Liver (tissue), 9 donors: ENCODE measurements around the gene SAMD14. TPM values are rescaled to one million over a fixed set of nuclear protein-coding genes. Genes with fewer than 3 reads are reported as not detected.

Experiments
- DNase-seq: peaks from one replicate; pipeline ENCODE4 v3.0.0-alpha.2; 2017; ENCODE audit warnings: low spot score
- H3K27ac ChIP-seq, 2 donors: one replicate each; pipeline ENCODE4 v1.7.0; 2013; ENCODE audit warnings: inconsistent platforms in 2 of 2, low read length in 2 of 2, control low read depth in 1 of 2, low read depth in 1 of 2, mild to moderate bottlenecking in 1 of 2
- H3K27me3 ChIP-seq, 4 donors: one replicate each; pipeline versions ENCODE4 v1.6.1 to v1.7.0; 2013; ENCODE audit warnings: low read length in 3 of 4, inconsistent platforms in 1 of 4, mild to moderate bottlenecking in 1 of 4, moderate library complexity in 1 of 4; ENCODE audit not compliant: control insufficient read depth in 4 of 4, insufficient read depth in 4 of 4
- H3K36me3 ChIP-seq, 4 donors: one replicate each; pipeline versions ENCODE4 v1.6.1 to v1.7.0; 2013; ENCODE audit warnings: low read length in 3 of 4, mild to moderate bottlenecking in 3 of 4, low read depth in 1 of 4, moderate library complexity in 1 of 4; ENCODE audit not compliant: control insufficient read depth in 4 of 4, insufficient read depth in 3 of 4
- H3K4me1 ChIP-seq, 4 donors: one replicate each; pipeline versions ENCODE4 v1.6.1 to v1.7.0; 2013; ENCODE audit warnings: low read length in 3 of 4, mild to moderate bottlenecking in 3 of 4, moderate library complexity in 1 of 4; ENCODE audit not compliant: control insufficient read depth in 4 of 4, insufficient read depth in 4 of 4
- H3K4me3 ChIP-seq, 3 donors: one replicate each; pipeline versions ENCODE4 v1.6.1 to v1.7.0; 2013; ENCODE audit warnings: low read length in 3 of 3, control low read depth in 1 of 3, low read depth in 1 of 3, mild to moderate bottlenecking in 1 of 3
- H3K9ac ChIP-seq, 2 donors: one replicate each; pipeline ENCODE4 v1.7.0; 2013; ENCODE audit warnings: low read length in 2 of 2, mild to moderate bottlenecking in 2 of 2, moderate library complexity in 2 of 2, control low read depth in 1 of 2, low read depth in 1 of 2
- H3K9me3 ChIP-seq, 4 donors: one replicate each; pipeline versions ENCODE4 v1.6.1 to v1.7.0; 2013; ENCODE audit warnings: low read length in 3 of 4; ENCODE audit not compliant: control insufficient read depth in 4 of 4
- EGR1 ChIP-seq, 2 donors: IDR thresholded peaks; 2 replicates each; pipeline ENCODE4 v1.6.1; 2016 to 2018; ENCODE audit warnings: antibody characterized with exemption in 2 of 2, low read depth in 2 of 2
- GABPA ChIP-seq, 2 donors: IDR thresholded peaks in 1 of 2; conservative IDR thresholded peaks in 1 of 2; 2 replicates each; pipeline ENCODE4 v1.6.1; 2016; ENCODE audit warnings: antibody characterized with exemption in 2 of 2, mild to moderate bottlenecking in 1 of 2, moderate library complexity in 1 of 2
- HNF4A ChIP-seq, 2 donors: conservative IDR thresholded peaks; 2 replicates each; pipeline ENCODE4 v1.6.1; 2016; ENCODE audit warnings: antibody characterized with exemption in 2 of 2, mild to moderate bottlenecking in 2 of 2
- HNF4G ChIP-seq: IDR thresholded peaks from 2 replicates; pipeline ENCODE4 v1.6.1; 2016; ENCODE audit warnings: antibody characterized with exemption
- JUND ChIP-seq, 2 donors: IDR thresholded peaks; 2 replicates each; pipeline ENCODE4 v1.6.1; 2016; ENCODE audit warnings: antibody characterized with exemption in 2 of 2
- RAD21 ChIP-seq, 2 donors: IDR thresholded peaks; 2 replicates each; pipeline ENCODE4 v1.6.1; 2016; ENCODE audit warnings: antibody characterized with exemption in 2 of 2, mild to moderate bottlenecking in 2 of 2
- YY1 ChIP-seq: IDR thresholded peaks from 2 replicates; pipeline ENCODE4 v1.6.1; 2016; ENCODE audit warnings: antibody characterized with exemption, mild to moderate bottlenecking
- ZBTB33 ChIP-seq: IDR thresholded peaks from 2 replicates; pipeline ENCODE4 v1.6.1; 2016; ENCODE audit warnings: antibody characterized with exemption
- WGBS: extraction: QIAGEN DNeasy Blood & Tissue Kit; methylation state at CpG from one replicate; pipeline ENCODE4 v1.1.7; 2013; 5-methylcytosine and 5-hydroxymethylcytosine counted together
- polyA plus RNA-seq, 2 donors: library from polyadenylated mRNA; stranded (reverse) in 1 of 2; unstranded in 1 of 2; fragments of 200-250 nt in 1 of 2; fragments of >200 nt in 1 of 2; fragmentation: Nextera tagmentation in 1 of 2; extraction: Ambion mirVana in 1 of 2; gene quantifications; one replicate each; pipeline versions ENCODE4 v1.2.1 to v1.2.3, GENCODE V29; 2013 to 2015
- total RNA-seq, 2 donors: library from RNA; depleted of rRNA; stranded (reverse); fragments of >200 nt; gene quantifications; one replicate each; pipeline ENCODE4 v1.2.3, GENCODE V29; 2014
- TF ChIP-seq, protein P1 (sequence below): IDR thresholded peaks from 2 replicates; pipeline ENCODE4 v1.6.1; 2016; ENCODE audit warnings: antibody characterized with exemption
- TF ChIP-seq, protein P2 (sequence below): fragments of 150-350 bp; IDR thresholded peaks from 2 replicates; pipeline ENCODE4 v1.5.1; 2017; ENCODE audit warnings: improper control_type of control experiment, low read depth, low read length; ENCODE audit not compliant: missing input control
- donor health status: healthy.
- donor health status: healthy.
- donor health status: healthy.
- donor health status: healthy.
- donor health status: healthy.

Gene SAMD14
- total and polyA plus RNA-seq, 4 donors: 0.50 to 0.84 (median 0.67) TPM; not detected in 1

DNA sequence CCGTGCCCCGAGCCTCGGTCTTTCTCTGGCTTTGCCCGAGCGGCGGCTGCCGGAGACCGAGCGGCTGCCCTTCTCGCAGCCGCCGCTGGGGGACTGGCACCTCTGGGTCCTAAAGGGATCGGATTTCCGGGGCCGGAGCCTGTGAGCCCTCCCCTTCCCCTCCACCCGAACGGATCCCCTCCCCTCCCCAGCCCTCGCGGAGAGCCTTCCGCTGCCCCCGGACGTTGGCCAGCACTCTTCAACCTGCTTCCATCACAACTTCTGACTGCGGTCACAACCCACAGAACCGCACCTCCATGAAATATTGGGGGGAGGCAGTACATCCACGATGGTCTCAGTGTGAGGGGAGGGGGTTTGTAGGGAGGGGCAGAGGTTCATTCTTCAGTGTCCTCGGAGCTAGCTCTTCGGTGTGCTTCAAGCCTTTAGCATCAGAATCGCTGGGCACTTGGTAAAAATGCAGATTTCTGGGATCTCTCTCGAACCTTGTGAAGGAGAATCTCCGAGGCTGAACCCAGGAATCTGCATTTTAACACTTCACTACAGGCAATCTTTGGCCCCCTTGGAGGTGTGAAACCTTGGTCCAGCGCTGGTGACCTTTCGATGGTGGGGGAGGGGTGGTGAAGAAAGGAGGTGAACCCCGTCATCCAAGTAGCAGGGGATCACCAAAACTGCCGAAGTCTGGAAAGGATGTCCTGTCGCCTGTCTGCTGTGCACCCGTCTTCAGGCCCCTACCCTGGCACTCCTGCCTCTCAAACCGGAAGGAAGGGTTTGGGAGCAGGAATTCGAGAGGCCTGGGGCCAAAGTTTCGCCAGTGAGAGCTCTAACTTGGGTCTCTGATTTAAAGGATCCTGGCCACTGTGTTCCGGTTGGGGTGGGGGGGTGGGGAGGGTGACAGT, 21.3 kb upstream of the SAMD14 start:
- Histone ChIP-seq H3K27ac (peak overlapping the region; percentile 79 to 82), H3K4me3 (peak overlapping the region in 2 of 3 donors; percentile 37 to 73), H3K9me3 (no peaks in the 10 kb centered on the region), H3K36me3 (no peaks in the 10 kb centered on the region), H3K4me1 (peaks cover 11 to 48% (median 40%) of the 10 kb centered on the region in 4 donors), H3K27me3 (no peaks in the 10 kb centered on the region), H3K9ac (peak overlapping the region in 1 of 2 donors; percentile 52)
- DNase-seq: peak; percentile 86
- TF ChIP-seq EGR1 (IDR thresholded peaks at IDR 0.05; ENCODE audit: low read depth in 2 of 2) (peak in 1 of 2 donors; percentile 6), ZBTB33 (no peak), RAD21 (IDR thresholded peaks at IDR 0.05) (peak in 1 of 2 donors; percentile 41), HNF4A (conservative IDR thresholded peaks at IDR 0.05) (peak in 1 of 2 donors; percentile 30), GABPA (IDR thresholded peaks at IDR 0.05 in 1 of 2, conservative IDR thresholded peaks at IDR 0.05 in 1 of 2) (peak in 1 of 2 donors; percentile 71)
- TF ChIP-seq, protein P1, sequence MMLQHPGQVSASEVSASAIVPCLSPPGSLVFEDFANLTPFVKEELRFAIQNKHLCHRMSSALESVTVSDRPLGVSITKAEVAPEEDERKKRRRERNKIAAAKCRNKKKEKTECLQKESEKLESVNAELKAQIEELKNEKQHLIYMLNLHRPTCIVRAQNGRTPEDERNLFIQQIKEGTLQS: no peak
- TF ChIP-seq, protein P2, sequence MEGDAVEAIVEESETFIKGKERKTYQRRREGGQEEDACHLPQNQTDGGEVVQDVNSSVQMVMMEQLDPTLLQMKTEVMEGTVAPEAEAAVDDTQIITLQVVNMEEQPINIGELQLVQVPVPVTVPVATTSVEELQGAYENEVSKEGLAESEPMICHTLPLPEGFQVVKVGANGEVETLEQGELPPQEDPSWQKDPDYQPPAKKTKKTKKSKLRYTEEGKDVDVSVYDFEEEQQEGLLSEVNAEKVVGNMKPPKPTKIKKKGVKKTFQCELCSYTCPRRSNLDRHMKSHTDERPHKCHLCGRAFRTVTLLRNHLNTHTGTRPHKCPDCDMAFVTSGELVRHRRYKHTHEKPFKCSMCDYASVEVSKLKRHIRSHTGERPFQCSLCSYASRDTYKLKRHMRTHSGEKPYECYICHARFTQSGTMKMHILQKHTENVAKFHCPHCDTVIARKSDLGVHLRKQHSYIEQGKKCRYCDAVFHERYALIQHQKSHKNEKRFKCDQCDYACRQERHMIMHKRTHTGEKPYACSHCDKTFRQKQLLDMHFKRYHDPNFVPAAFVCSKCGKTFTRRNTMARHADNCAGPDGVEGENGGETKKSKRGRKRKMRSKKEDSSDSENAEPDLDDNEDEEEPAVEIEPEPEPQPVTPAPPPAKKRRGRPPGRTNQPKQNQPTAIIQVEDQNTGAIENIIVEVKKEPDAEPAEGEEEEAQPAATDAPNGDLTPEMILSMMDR: peak; percentile 67
- 3% methylated on average over 40 of the region's 40 CpGs for WGBS

DNA sequence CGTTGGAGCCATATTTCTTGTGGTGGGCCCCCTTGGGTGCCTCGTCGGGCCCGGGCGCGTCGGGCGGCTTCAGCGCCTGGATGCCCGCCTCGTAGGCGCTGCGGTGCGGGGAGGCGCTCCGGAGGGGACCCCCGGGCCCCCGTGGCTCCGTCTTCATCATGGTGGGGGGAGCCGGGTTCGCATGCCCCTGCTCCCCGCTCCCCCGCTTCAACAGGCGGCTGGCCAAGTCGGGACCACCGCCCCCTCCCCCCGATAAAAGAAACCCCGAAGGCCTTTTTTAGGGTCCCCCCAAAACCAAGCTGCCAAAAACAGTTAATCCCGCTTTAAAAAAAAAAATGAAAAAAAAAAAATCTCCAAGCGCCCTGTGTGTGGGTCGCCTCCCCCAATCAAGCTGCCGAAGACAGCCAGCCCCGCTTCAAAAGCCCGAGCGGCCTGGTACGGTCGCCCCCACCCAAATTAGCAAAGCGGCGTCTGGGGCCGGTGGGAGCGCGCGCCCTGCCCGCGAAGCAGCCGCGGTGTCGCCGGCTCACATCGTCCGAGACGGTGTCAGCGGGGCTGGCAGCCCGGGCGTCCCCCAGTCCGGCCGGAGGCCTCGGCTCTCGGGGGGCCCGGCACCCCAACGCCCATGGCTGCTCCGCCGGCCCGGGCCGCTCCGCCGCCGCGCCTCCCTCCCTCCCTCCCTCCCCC, 20.5 kb upstream of the SAMD14 start, which contains the start of gene PPP1R9B:
Gene PPP1R9B (minus strand): TSS at position 324 of the 687 bp plus-strand sequence. CDS start 164 bp downstream, at position 160.
- Histone ChIP-seq H3K4me3 (peak within 1 kb of the TSS in 2 of 3 donors; percentile 63 to 73), H3K27me3 (no peaks in the 10 kb centered on the region), H3K27ac (peak within 1 kb of the TSS; percentile 79 to 82), H3K9ac (peak within 1 kb of the TSS; percentile 34 to 52), H3K36me3 (no peaks in the 10 kb centered on the region), H3K4me1 (peaks cover 17 to 56% (median 47%) of the 10 kb centered on the region in 4 donors), H3K9me3 (no peaks in the 10 kb centered on the region)
- WGBS: under 1% methylated on average over 69 of the region's 69 CpGs
- no peak for TF ChIP-seq JUND (IDR thresholded peaks at IDR 0.05)
- no peak for TF ChIP-seq YY1
- no peak for TF ChIP-seq ZBTB33
- no peak for TF ChIP-seq GABPA (IDR thresholded peaks at IDR 0.05 in 1 of 2, conservative IDR thresholded peaks at IDR 0.05 in 1 of 2)
- TF ChIP-seq EGR1 (IDR thresholded peaks at IDR 0.05; ENCODE audit: low read depth in 2 of 2): no peak
- TF ChIP-seq HNF4G: no peak
- TF ChIP-seq, protein P1: no peak
- no peak for DNase-seq
